Liver (tissue), 9 donors: ENCODE data around the gene FADS1. TPM values are rescaled to one million over a fixed set of nuclear protein-coding genes. Genes with fewer than 3 reads are reported as not detected.

Experiments used
- DNase-seq: peaks from one replicate; pipeline ENCODE4 v3.0.0-alpha.2; 2017; ENCODE audit warnings: low spot score
- H3K27ac ChIP-seq, 2 donors: one replicate each; pipeline ENCODE4 v1.7.0; 2013; ENCODE audit warnings: inconsistent platforms in 2 of 2, low read length in 2 of 2, control low read depth in 1 of 2, low read depth in 1 of 2, mild to moderate bottlenecking in 1 of 2
- H3K27me3 ChIP-seq, 4 donors: one replicate each; pipeline versions ENCODE4 v1.6.1 to v1.7.0; 2013; ENCODE audit warnings: low read length in 3 of 4, inconsistent platforms in 1 of 4, mild to moderate bottlenecking in 1 of 4, moderate library complexity in 1 of 4; ENCODE audit not compliant: control insufficient read depth in 4 of 4, insufficient read depth in 4 of 4
- H3K36me3 ChIP-seq, 4 donors: one replicate each; pipeline versions ENCODE4 v1.6.1 to v1.7.0; 2013; ENCODE audit warnings: low read length in 3 of 4, mild to moderate bottlenecking in 3 of 4, low read depth in 1 of 4, moderate library complexity in 1 of 4; ENCODE audit not compliant: control insufficient read depth in 4 of 4, insufficient read depth in 3 of 4
- H3K4me1 ChIP-seq, 4 donors: one replicate each; pipeline versions ENCODE4 v1.6.1 to v1.7.0; 2013; ENCODE audit warnings: low read length in 3 of 4, mild to moderate bottlenecking in 3 of 4, moderate library complexity in 1 of 4; ENCODE audit not compliant: control insufficient read depth in 4 of 4, insufficient read depth in 4 of 4
- H3K4me3 ChIP-seq, 3 donors: one replicate each; pipeline versions ENCODE4 v1.6.1 to v1.7.0; 2013; ENCODE audit warnings: low read length in 3 of 3, control low read depth in 1 of 3, low read depth in 1 of 3, mild to moderate bottlenecking in 1 of 3
- H3K9ac ChIP-seq, 2 donors: one replicate each; pipeline ENCODE4 v1.7.0; 2013; ENCODE audit warnings: low read length in 2 of 2, mild to moderate bottlenecking in 2 of 2, moderate library complexity in 2 of 2, control low read depth in 1 of 2, low read depth in 1 of 2
- H3K9me3 ChIP-seq, 4 donors: one replicate each; pipeline versions ENCODE4 v1.6.1 to v1.7.0; 2013; ENCODE audit warnings: low read length in 3 of 4; ENCODE audit not compliant: control insufficient read depth in 4 of 4
- EGR1 ChIP-seq, 2 donors: IDR thresholded peaks; 2 replicates each; pipeline ENCODE4 v1.6.1; 2016 to 2018; ENCODE audit warnings: antibody characterized with exemption in 2 of 2, low read depth in 2 of 2
- FOXA1 ChIP-seq: IDR thresholded peaks from 2 replicates; pipeline ENCODE4 v1.6.1; 2016; ENCODE audit warnings: antibody characterized with exemption
- FOXA2 ChIP-seq: IDR thresholded peaks from 2 replicates; pipeline ENCODE4 v1.6.1; 2016; ENCODE audit warnings: antibody characterized with exemption
- GABPA ChIP-seq, 2 donors: IDR thresholded peaks in 1 of 2; conservative IDR thresholded peaks in 1 of 2; 2 replicates each; pipeline ENCODE4 v1.6.1; 2016; ENCODE audit warnings: antibody characterized with exemption in 2 of 2, mild to moderate bottlenecking in 1 of 2, moderate library complexity in 1 of 2
- HNF4A ChIP-seq, 2 donors: conservative IDR thresholded peaks; 2 replicates each; pipeline ENCODE4 v1.6.1; 2016; ENCODE audit warnings: antibody characterized with exemption in 2 of 2, mild to moderate bottlenecking in 2 of 2
- HNF4G ChIP-seq: IDR thresholded peaks from 2 replicates; pipeline ENCODE4 v1.6.1; 2016; ENCODE audit warnings: antibody characterized with exemption
- JUND ChIP-seq, 2 donors: IDR thresholded peaks; 2 replicates each; pipeline ENCODE4 v1.6.1; 2016; ENCODE audit warnings: antibody characterized with exemption in 2 of 2
- NR2F2 ChIP-seq: IDR thresholded peaks from 2 replicates; pipeline ENCODE4 v1.6.1; 2016; ENCODE audit warnings: antibody characterized with exemption
- RAD21 ChIP-seq, 2 donors: IDR thresholded peaks; 2 replicates each; pipeline ENCODE4 v1.6.1; 2016; ENCODE audit warnings: antibody characterized with exemption in 2 of 2, mild to moderate bottlenecking in 2 of 2
- RXRA ChIP-seq, 2 donors: IDR thresholded peaks; 2 replicates each; pipeline ENCODE4 v1.6.1; 2017 to 2018; ENCODE audit warnings: antibody characterized with exemption in 2 of 2, mild to moderate bottlenecking in 1 of 2
- SP1 ChIP-seq: IDR thresholded peaks from 2 replicates; pipeline ENCODE4 v1.6.1; 2018; ENCODE audit warnings: antibody characterized with exemption, mild to moderate bottlenecking
- TAF1 ChIP-seq: conservative IDR thresholded peaks from 2 replicates; pipeline ENCODE4 v1.6.1; 2016; ENCODE audit warnings: antibody characterized with exemption, mild to moderate bottlenecking
- YY1 ChIP-seq: IDR thresholded peaks from 2 replicates; pipeline ENCODE4 v1.6.1; 2016; ENCODE audit warnings: antibody characterized with exemption, mild to moderate bottlenecking
- WGBS: extraction: QIAGEN DNeasy Blood & Tissue Kit; methylation state at CpG from one replicate; pipeline ENCODE4 v1.1.7; 2013; 5-methylcytosine and 5-hydroxymethylcytosine counted together
- polyA plus RNA-seq, 2 donors: library from polyadenylated mRNA; stranded (reverse) in 1 of 2; unstranded in 1 of 2; fragments of 200-250 nt in 1 of 2; fragments of >200 nt in 1 of 2; fragmentation: Nextera tagmentation in 1 of 2; extraction: Ambion mirVana in 1 of 2; gene quantifications; one replicate each; pipeline versions ENCODE4 v1.2.1 to v1.2.3, GENCODE V29; 2013 to 2015
- total RNA-seq, 2 donors: library from RNA; depleted of rRNA; stranded (reverse); fragments of >200 nt; gene quantifications; one replicate each; pipeline ENCODE4 v1.2.3, GENCODE V29; 2014
- TF ChIP-seq, protein P1 (sequence below): IDR thresholded peaks from 2 replicates; pipeline ENCODE4 v1.6.1; 2016; ENCODE audit warnings: antibody characterized with exemption
- TF ChIP-seq, protein P2 (sequence below): IDR thresholded peaks from 2 replicates; pipeline ENCODE4 v1.6.1; 2016; ENCODE audit warnings: antibody characterized with exemption
- TF ChIP-seq, protein P3 (sequence below): IDR thresholded peaks from 2 replicates; pipeline ENCODE4 v1.6.1; 2016; ENCODE audit warnings: antibody characterized with exemption
- TF ChIP-seq, protein P4 (sequence below): IDR thresholded peaks from 2 replicates; pipeline ENCODE4 v1.6.1; 2016; ENCODE audit warnings: antibody characterized with exemption, mild to moderate bottlenecking
- TF ChIP-seq, protein P5 (sequence below): fragments of 150-350 bp; IDR thresholded peaks from 2 replicates; pipeline ENCODE4 v1.5.1; 2017; ENCODE audit warnings: improper control_type of control experiment, low read depth, low read length; ENCODE audit not compliant: missing input control
- donor health status: healthy.
- donor health status: healthy.
- donor health status: healthy.
- donor health status: healthy.
- donor health status: healthy.

Gene FADS1
- total and polyA plus RNA-seq, 4 donors, result 16.8 to 137 (median 58.7) TPM

DNA sequence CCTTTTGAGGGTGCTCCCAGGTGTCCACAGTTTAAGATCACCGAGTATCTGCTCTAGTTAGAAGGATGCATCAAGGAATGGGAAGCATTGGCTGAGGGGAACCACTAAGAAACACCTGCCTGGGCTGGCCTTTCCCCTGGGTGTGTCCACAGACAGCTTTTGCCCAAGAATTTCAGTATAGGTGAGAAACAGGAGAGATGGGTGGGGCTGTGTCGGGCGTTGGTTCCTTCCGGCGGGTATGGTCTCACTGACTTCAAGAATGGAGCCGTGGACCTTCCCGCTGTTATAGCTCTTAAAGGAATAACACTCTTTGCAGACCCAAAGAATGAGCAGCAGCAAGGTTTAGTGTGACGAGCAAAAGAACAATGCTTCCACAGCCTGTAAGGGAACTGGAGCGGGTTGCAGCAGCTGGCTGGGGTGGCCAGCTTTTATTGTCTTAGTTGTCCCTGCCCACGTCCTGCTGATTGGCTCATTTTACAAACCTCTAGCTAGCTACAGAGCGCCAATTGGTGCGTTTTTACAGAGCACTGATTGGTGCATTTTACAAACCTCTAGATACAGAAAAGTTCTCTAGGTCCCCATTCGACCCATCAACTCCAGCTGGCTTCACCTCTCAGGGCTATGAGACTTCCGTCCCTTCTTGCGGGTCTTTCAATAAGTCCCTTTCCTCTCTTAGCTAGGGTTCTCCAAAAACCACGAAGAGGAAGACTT lies 2.4 kb downstream of the FADS1 start:
- no peak for DNase-seq
- Histone ChIP-seq H3K4me3 (peak overlapping the region; percentile 13 to 59 (median 48)), H3K4me1 (peaks cover 2 to 22% (median 9%) of the 10 kb centered on the region in 4 donors), H3K27me3 (no peaks in the 10 kb centered on the region), H3K36me3 (peaks cover 2 to 25% (median 9%) of the 10 kb centered on the region in 4 donors), H3K9me3 (no peaks in the 10 kb centered on the region), H3K27ac (peak overlapping the region; percentile 86 to 88), H3K9ac (no peak overlapping the region)
- TF ChIP-seq, protein P1, sequence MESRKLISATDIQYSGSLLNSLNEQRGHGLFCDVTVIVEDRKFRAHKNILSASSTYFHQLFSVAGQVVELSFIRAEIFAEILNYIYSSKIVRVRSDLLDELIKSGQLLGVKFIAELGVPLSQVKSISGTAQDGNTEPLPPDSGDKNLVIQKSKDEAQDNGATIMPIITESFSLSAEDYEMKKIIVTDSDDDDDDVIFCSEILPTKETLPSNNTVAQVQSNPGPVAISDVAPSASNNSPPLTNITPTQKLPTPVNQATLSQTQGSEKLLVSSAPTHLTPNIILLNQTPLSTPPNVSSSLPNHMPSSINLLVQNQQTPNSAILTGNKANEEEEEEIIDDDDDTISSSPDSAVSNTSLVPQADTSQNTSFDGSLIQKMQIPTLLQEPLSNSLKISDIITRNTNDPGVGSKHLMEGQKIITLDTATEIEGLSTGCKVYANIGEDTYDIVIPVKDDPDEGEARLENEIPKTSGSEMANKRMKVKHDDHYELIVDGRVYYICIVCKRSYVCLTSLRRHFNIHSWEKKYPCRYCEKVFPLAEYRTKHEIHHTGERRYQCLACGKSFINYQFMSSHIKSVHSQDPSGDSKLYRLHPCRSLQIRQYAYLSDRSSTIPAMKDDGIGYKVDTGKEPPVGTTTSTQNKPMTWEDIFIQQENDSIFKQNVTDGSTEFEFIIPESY, result no peak
- no peak for TF ChIP-seq NR2F2
- no peak for TF ChIP-seq RAD21 (IDR thresholded peaks at IDR 0.05)
- no peak for TF ChIP-seq EGR1 (IDR thresholded peaks at IDR 0.05; ENCODE audit: low read depth in 2 of 2)
- TF ChIP-seq YY1, result no peak
- TF ChIP-seq, protein P2, sequence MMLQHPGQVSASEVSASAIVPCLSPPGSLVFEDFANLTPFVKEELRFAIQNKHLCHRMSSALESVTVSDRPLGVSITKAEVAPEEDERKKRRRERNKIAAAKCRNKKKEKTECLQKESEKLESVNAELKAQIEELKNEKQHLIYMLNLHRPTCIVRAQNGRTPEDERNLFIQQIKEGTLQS, result no peak
- TF ChIP-seq SP1, result no peak
- no peak for TF ChIP-seq GABPA (IDR thresholded peaks at IDR 0.05 in 1 of 2, conservative IDR thresholded peaks at IDR 0.05 in 1 of 2)
- TF ChIP-seq JUND (IDR thresholded peaks at IDR 0.05), result no peak
- TF ChIP-seq, protein P3, sequence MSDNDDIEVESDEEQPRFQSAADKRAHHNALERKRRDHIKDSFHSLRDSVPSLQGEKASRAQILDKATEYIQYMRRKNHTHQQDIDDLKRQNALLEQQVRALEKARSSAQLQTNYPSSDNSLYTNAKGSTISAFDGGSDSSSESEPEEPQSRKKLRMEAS, result no peak
- no peak for TF ChIP-seq HNF4A (conservative IDR thresholded peaks at IDR 0.05)
- no peak for TF ChIP-seq FOXA1
- TF ChIP-seq, protein P4, sequence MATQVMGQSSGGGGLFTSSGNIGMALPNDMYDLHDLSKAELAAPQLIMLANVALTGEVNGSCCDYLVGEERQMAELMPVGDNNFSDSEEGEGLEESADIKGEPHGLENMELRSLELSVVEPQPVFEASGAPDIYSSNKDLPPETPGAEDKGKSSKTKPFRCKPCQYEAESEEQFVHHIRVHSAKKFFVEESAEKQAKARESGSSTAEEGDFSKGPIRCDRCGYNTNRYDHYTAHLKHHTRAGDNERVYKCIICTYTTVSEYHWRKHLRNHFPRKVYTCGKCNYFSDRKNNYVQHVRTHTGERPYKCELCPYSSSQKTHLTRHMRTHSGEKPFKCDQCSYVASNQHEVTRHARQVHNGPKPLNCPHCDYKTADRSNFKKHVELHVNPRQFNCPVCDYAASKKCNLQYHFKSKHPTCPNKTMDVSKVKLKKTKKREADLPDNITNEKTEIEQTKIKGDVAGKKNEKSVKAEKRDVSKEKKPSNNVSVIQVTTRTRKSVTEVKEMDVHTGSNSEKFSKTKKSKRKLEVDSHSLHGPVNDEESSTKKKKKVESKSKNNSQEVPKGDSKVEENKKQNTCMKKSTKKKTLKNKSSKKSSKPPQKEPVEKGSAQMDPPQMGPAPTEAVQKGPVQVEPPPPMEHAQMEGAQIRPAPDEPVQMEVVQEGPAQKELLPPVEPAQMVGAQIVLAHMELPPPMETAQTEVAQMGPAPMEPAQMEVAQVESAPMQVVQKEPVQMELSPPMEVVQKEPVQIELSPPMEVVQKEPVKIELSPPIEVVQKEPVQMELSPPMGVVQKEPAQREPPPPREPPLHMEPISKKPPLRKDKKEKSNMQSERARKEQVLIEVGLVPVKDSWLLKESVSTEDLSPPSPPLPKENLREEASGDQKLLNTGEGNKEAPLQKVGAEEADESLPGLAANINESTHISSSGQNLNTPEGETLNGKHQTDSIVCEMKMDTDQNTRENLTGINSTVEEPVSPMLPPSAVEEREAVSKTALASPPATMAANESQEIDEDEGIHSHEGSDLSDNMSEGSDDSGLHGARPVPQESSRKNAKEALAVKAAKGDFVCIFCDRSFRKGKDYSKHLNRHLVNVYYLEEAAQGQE, result no peak
- no peak for TF ChIP-seq TAF1
- TF ChIP-seq, protein P5, sequence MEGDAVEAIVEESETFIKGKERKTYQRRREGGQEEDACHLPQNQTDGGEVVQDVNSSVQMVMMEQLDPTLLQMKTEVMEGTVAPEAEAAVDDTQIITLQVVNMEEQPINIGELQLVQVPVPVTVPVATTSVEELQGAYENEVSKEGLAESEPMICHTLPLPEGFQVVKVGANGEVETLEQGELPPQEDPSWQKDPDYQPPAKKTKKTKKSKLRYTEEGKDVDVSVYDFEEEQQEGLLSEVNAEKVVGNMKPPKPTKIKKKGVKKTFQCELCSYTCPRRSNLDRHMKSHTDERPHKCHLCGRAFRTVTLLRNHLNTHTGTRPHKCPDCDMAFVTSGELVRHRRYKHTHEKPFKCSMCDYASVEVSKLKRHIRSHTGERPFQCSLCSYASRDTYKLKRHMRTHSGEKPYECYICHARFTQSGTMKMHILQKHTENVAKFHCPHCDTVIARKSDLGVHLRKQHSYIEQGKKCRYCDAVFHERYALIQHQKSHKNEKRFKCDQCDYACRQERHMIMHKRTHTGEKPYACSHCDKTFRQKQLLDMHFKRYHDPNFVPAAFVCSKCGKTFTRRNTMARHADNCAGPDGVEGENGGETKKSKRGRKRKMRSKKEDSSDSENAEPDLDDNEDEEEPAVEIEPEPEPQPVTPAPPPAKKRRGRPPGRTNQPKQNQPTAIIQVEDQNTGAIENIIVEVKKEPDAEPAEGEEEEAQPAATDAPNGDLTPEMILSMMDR, result no peak
- no peak for TF ChIP-seq HNF4G
- no peak for TF ChIP-seq FOXA2
- TF ChIP-seq RXRA (IDR thresholded peaks at IDR 0.05), result no peak
- WGBS, result 81% methylated on average over 16 of the region's 16 CpGs
